ENCODE data around the gene UGT1A3. TPM values are rescaled to one million over a fixed set of nuclear protein-coding genes. Genes with fewer than 3 reads are reported as not detected.

Gene UGT1A3
- total RNA-seq, 1 donor from 2014 or later: 4.1 TPM

DNA sequence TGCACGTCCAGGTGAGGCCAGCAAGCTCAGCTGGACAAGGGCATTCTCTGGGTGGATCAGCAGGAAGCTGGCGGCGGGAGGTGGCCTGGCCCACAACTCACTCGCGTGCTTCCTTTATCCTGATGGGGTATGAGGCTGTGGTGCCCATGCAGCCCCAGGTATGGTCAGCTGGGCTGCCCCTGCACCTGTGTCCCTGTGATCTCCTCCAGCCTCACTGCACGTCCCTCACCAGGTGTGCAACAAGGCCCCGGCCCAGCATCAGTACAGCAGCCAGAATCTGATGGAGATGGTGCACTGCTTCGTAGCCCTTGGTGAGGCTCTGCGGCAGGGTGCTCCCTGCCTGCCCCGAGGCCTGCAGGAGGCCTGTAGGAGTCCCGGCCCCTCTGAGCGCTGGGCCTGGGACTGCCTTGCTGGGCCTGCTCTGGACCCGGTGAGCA, 66.9 kb downstream of the UGT1A3 start:
- DNase-seq (ENCODE audit: low read depth): no peak

- DNase-seq (ENCODE audit: low read depth): no peak
These were observed 67.4 kb downstream of the UGT1A3 start for GRCh38 chr2:233796254-233796653.

- DNase-seq (ENCODE audit: low read depth): no peak
These were observed 69.7 kb downstream of the UGT1A3 start for GRCh38 chr2:233798335-233799086.

DNA sequence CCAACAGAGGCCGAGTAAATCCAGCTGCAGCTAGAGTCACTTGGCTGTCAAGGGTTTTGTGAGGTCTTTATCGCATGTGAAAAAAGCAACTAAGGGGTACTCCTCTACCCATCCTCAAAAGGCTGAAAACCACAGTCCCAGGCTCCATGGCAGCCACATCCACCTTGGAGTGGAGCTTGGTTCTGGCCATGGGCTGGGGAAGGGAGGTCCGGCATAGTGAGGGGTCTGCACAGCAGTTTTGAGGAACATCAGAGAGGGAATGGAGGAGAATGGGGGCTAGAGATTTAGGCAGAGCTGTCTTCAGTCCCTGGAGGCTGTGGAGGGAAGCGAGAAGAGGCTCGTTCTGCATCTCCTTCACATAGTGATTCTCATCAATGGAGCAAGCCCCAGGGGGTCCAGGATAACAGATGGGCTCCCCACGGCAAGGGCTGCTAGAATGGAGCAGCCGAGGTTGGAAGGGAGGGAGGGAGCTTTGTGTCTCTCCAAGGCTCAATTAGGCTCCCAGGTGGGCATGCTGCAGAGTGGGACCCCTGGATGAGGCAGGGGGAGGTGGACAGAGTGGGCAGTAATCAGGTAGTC, 70.3 kb downstream of the UGT1A3 start:
- no peak for DNase-seq (ENCODE audit: low read depth)

DNA sequence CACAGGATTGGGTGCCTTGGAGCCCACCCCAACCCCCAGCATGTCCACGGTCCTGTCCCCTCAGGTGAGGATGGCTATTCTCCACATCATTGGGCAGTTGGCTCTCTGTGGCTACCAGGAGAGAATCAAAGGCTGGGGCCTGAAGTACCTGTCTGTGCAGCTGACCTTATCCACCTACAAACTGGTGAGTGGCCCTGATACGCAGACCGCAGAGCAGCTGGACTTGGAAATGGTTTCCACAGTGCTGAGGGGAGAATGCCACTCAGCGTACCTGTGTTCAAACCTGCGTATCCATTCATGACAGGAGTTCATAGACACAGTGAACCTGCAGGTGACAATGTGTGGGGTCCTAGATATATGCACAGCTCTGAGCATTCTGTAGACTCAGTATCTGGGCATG, 70.9 kb downstream of the UGT1A3 start:
- DNase-seq (ENCODE audit: low read depth): no peak

- DNase-seq (ENCODE audit: low read depth): no peak
These were observed 71.4 kb downstream of the UGT1A3 start for GRCh38 chr2:233800208-233800607.

- DNase-seq (ENCODE audit: low read depth): peak; percentile 9
These were observed 72.7 kb downstream of the UGT1A3 start for GRCh38 chr2:233801357-233802131.

GRCh38 chr2:233802132-233802815, 73.4 kb downstream of the UGT1A3 start:
- DNase-seq (ENCODE audit: low read depth): no peak

- DNase-seq (ENCODE audit: low read depth): no peak
These were observed 74.6 kb downstream of the UGT1A3 start for GRCh38 chr2:233803292-233803911.

DNA sequence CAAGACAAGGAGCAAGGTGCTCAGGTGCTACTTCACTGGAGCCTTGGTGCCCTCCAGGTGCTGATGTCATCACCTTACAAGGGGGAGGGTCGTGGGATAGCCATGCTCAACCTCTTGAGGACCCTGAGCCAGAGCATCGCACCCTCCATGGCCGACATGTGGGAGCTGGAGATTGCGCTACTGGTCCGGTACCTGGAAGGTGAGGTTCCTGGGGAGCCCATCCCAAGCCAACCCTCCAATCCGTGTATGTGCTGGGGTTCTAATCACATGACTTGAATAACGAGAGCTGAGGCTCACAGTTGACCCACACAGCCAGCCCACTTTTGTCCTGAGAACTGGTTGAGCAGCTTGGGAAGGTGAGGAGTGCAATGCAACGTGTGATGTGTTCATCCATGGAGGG, 75.2 kb downstream of the UGT1A3 start:
- DNase-seq (ENCODE audit: low read depth): no peak

DNA sequence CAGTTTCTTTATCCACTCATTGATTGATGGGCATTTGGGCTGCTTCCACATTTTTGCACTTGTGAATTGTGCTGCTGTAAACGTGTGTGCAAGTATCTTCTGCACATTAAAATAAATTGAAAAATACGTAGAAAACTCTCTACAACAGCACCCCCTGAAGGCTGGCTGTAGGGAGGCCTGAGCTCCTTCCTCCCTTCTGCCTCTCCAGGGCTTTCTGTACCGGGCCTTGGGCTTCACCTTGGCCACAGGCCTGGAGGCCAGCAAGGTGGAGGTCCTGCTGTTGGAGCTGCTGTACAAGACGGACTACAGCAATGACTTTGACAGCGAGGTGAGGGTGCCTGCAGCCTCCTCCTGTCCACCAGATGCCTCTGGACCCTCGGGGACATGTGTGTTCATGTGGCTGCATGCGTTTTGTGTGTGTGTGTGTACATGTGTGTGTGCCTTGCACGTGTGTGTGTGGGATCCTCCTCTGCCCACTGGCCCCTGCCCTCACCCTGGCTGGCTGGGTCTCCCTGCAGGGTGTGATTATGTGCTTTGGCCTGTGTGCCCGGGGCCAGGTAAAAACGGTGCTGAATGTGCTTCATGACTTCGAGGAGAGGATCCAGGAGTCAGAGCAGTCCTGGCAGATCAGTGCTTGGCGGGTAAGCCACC, 78.5 kb downstream of the UGT1A3 start:
- DNase-seq (ENCODE audit: low read depth): no peak

GRCh38 chr2:233807966-233808935, 79.4 kb downstream of the UGT1A3 start:
- no peak for DNase-seq (ENCODE audit: low read depth)

GRCh38 chr2:233810385-233810784, 81.5 kb downstream of the UGT1A3 start:
- DNase-seq (ENCODE audit: low read depth): no peak

DNA sequence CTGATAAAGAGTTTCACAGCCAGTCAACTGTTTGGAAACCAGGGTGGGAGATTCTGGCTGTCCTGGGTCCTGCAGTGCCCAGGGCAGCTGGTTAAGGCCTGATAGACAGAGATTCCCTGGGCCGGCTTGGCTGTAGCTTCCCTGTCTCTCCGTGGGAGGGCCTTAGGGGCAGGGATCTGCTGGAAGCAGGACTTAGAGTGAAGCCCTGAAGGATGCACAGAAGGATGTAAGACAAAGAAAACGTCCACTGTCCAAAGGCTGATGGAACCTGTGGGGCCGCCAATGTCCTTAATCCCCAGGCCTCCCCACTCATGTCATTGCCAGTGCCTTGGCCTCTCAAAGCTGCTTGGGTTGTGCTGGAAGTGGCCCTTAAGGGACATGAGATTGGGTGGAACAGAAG, 82.2 kb downstream of the UGT1A3 start:
- DNase-seq (ENCODE audit: low read depth): no peak

DNA sequence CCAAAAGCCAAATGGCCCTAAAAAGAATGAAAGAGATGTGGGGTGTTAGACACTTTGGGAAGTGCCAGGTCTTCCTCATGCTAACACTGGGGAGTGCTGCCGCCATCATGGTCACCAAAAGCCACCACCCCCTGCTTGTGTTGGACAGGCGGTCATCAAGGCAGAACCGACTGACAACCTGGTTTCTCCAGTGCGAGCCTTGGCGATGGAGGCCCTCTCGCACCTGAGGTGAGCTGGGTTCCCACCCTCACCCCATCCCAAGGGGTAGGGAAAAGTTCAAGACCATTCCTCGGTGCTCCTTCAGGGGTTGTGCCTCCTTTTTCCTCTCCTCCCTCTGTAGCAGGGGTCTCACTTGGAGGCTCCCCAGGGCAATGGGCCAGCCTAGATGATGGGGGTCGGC, 82.9 kb downstream of the UGT1A3 start:
- DNase-seq (ENCODE audit: low read depth): no peak

DNA sequence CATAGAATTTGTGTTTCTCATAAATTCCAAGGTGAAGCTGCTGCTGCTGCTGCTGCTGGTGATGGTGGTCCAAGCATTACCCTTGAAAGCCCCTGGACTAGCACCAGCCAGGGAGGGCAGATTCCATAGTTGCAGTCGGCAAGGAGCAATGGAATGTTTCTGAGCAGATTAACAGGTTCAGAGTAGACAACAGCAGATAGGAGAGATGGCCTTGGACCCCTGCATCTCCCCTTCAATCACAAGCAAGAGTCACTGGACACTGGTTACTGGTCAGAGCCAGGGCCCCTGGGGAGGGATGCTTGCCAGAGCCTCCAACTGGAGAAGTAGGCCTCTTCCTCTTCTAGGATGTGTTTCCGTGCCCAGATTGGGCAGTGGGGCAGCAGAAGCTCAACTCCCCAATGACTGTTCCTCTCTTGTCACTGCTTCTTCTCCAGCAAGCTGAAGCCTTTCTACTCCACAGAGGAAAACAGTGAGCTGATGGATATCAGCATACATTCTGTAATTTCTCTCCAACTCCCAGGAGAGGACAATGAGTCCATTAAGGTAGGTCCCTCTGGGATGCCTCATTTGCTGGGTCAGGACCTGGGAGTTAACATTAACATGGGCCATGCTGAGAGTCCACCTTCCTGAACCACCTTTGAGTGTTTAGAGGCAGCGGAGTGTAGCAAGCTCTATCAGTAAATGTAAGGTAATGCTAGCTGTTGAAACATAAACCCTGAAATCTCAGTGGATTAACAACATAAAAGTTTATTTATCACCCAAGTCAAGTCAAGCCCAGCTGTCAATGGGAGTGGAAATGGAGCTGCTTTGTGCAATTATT, 84.6 kb downstream of the UGT1A3 start:
- peak; percentile 12 for DNase-seq (ENCODE audit: low read depth)

GRCh38 chr2:233814056-233814835, 85.4 kb downstream of the UGT1A3 start:
- DNase-seq (ENCODE audit: low read depth): peak; percentile 6

DNA sequence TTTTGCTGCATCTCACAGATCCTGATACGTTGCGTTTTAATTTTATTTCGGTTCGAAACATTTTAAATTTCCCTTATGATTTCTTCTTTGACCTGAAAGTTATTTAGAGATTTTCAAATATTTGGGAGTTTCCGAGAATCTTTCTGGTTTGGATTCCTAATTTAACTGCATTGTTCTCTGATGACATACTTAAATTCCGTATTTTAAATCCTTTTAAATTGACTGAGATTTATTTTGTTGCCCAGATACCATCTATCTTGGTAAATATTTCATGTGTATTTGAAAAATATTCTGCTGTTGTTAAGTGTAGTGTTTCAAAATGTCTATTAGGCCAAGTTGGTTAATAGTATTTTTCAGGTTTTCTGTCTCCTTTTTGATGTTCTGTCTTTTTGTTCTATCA, 87.0 kb downstream of the UGT1A3 start:
- no peak for DNase-seq (ENCODE audit: low read depth)
